Smooth muscle cell of the coronary artery (primary cell): ENCODE results near the gene MYDGF. TPM values are rescaled to one million over a fixed set of nuclear protein-coding genes. Genes with fewer than 3 reads are reported as not detected.

Experiments used
- total RNA-seq: library from RNA; depleted of rRNA; stranded (reverse); fragments of >200 nt; gene quantifications from 2 replicates; pipeline ENCODE4 v1.2.3, GENCODE V29; 2014; ENCODE audit warnings: low replicate concordance

Gene MYDGF
- total RNA-seq: 247 and 295 TPM in 2 replicates

GRCh38 chr19:4669723-4670480, at the start of gene MYDGF:
Gene MYDGF (minus strand): TSS chr19:4670342. CDS start chr19:4670334, 8 bp downstream.

GRCh38 chr19:4638828-4639530, 31.2 kb downstream of the MYDGF start, which contains the start of gene TNFAIP8L1:
Gene TNFAIP8L1 (plus strand): TSS chr19:4639516. CDS start chr19:4651870, 12,354 bp downstream.

Other genes starting within 250 kb of the MYDGF start
- 115 and 127 TPM in 2 replicates for gene UBXN6, start 212.5 kb downstream of the MYDGF start, total RNA-seq
- gene HDGFL2, start 198.0 kb downstream of the MYDGF start, total RNA-seq: 59.7 and 62.3 TPM in 2 replicates
- gene PLIN4, start 151.9 kb downstream of the MYDGF start, total RNA-seq: 0.15 and 0.59 TPM in 2 replicates
- gene PLIN5, start 135.1 kb downstream of the MYDGF start, total RNA-seq: not detected in 2 replicates
- not detected in 2 replicates for gene LRG1, start 130.3 kb downstream of the MYDGF start, total RNA-seq
- 0.38 and 1.2 TPM in 2 replicates for gene SEMA6B, start 110.7 kb downstream of the MYDGF start, total RNA-seq
- gene TNFAIP8L1, start 30.8 kb downstream of the MYDGF start, total RNA-seq: 0.94 and 3.4 TPM in 2 replicates
- 9.7 and 18.1 TPM in 2 replicates for gene DPP9, start 53.5 kb upstream of the MYDGF start, total RNA-seq
- gene FEM1A, start 121.4 kb upstream of the MYDGF start, total RNA-seq: 8.3 and 12.3 TPM in 2 replicates
- gene TICAM1, start 161.4 kb upstream of the MYDGF start, total RNA-seq: 0.59 and 2.3 TPM in 2 replicates
- gene PLIN3, start 197.3 kb upstream of the MYDGF start, total RNA-seq: 242 and 502 TPM in 2 replicates
- 0.12 TPM in 1 of 2 replicates, not detected in the other for gene ARRDC5, start 232.6 kb upstream of the MYDGF start, total RNA-seq
- 11.9 and 27.5 TPM in 2 replicates for gene UHRF1, start 239.2 kb upstream of the MYDGF start, total RNA-seq